Heart left ventricle (tissue), 16 donors: Measurements from ENCODE around the gene ADAMTSL1. TPM values are rescaled to one million over a fixed set of nuclear protein-coding genes. Genes with fewer than 3 reads are reported as not detected.

ENCODE experiments used
- ATAC-seq, 4 donors: fragments of 200-7000 bp; cut with Tn5 transposase; one replicate each; pipeline ENCODE4 v1.9.1; 2020 to 2022; ENCODE audit warnings: moderate library complexity in 4 of 4, mild to moderate bottlenecking in 3 of 4, moderate number of reproducible peaks in 1 of 4
- DNase-seq, 5 donors: peaks; one replicate each; pipeline ENCODE4 v3.0.0-alpha.2; 2020
- H3K27ac ChIP-seq, 12 donors: fragments of 200-600 bp; sonication (generic) in 4 of 12; one replicate each; pipeline versions ENCODE4 v1.5.0 to v1.8.0; 2016 to 2022; ENCODE audit warnings: mild to moderate bottlenecking in 2 of 12
- H3K27me3 ChIP-seq, 9 donors: fragments of 200-600 bp; sonication (generic) in 2 of 9; one replicate each; pipeline versions ENCODE4 v1.5.1 to v1.8.0; 2016 to 2022; ENCODE audit warnings: mild to moderate bottlenecking in 3 of 9
- H3K36me3 ChIP-seq, 9 donors: fragments of 200-600 bp; sonication (generic) in 2 of 9; one replicate each; pipeline versions ENCODE4 v1.5.0 to v1.8.0; 2018 to 2022; ENCODE audit warnings: mild to moderate bottlenecking in 2 of 9
- H3K4me1 ChIP-seq, 12 donors: fragments of 200-600 bp; sonication (generic) in 4 of 12; one replicate each; pipeline versions ENCODE4 v1.5.0 to v1.8.0; 2016 to 2022; ENCODE audit warnings: mild to moderate bottlenecking in 3 of 12
- H3K4me3 ChIP-seq, 12 donors: fragments of 200-600 bp; sonication (generic) in 4 of 12; one replicate each; pipeline versions ENCODE4 v1.5.0 to v1.8.0; 2017 to 2022; ENCODE audit warnings: mild to moderate bottlenecking in 9 of 12, moderate library complexity in 4 of 12
- H3K9me3 ChIP-seq, 12 donors: fragments of 200-600 bp; sonication (generic) in 4 of 12; one replicate each; pipeline versions ENCODE4 v1.5.0 to v1.8.0; 2016 to 2022; ENCODE audit warnings: mild to moderate bottlenecking in 1 of 12
- POLR2A ChIP-seq, 2 donors: fragments of 450-650 bp; IDR thresholded peaks; one replicate each; pipeline ENCODE4 v1.6.1; 2017; ENCODE audit warnings: antibody characterized with exemption in 2 of 2, mild to moderate bottlenecking in 2 of 2, moderate library complexity in 2 of 2
- WGBS, 4 donors: extraction: QIAGEN DNeasy Blood & Tissue Kit in 2 of 4; methylation state at CpG; one replicate each; pipeline versions ENCODE4 v1.1.5 to v1.1.7; 2013 to 2018; 5-methylcytosine and 5-hydroxymethylcytosine counted together
- intact Hi-C, 10 donors: fragments of 100-400 bp; cut with DNase I; formaldehyde crosslinking; loops; one replicate each; pipeline versions ENCODE4 v1.11.1 to v1.14.2; 2022
- polyA plus RNA-seq, 2 donors: library from polyadenylated mRNA; stranded (reverse); fragments of 200-250 nt; gene quantifications; one replicate each; pipeline ENCODE4 v1.2.3, GENCODE V29; 2013
- total RNA-seq, 9 donors: library from RNA; depleted of rRNA in 2 of 9; stranded (reverse); fragments of >200 nt in 2 of 9; fragmentation: NEBNext Ultra II Directional in 3 of 9; extraction: Animal tissue kit (Norgen Biotek cat#: 25700) in 3 of 9; gene quantifications; one replicate each; pipeline versions ENCODE4 v1.1.0 to v1.2.4, GENCODE V29; 2016 to 2023
- TF ChIP-seq, protein P1 (sequence below), 12 donors: fragments of 200-600 bp; sonication (generic) in 4 of 12; IDR thresholded peaks; one replicate each; pipeline versions ENCODE4 v1.5.0 to v1.8.0; 2018 to 2022; ENCODE audit warnings: antibody characterized with exemption in 12 of 12, mild to moderate bottlenecking in 5 of 12
- donor health status: ischemic (EF 13 %, LVEDD 7.1; RV severe dilation, severe dysfunction).
- donor health status: healthy with polysubstance abuse.
- donor health status: DM: no; HTN: yes; CAD: no.
- donor health status: DM: no; HTN: no; CAD: no.
- donor health status: ischemic (EF 25% LVEDD 6.9; RV normal size, moderate dysfunction).
- donor health status: ischemic (EF 25% LVEDD 5.7; RV mildly dilated, moderate dysfunction).
- donor health status: healthy.
- donor health status: DM: yes; HTN: yes; CAD: no.
- donor health status: ischemic (EF 35%, LVEDD 5.7; RV mildly dilated, moderate dysfunction).
- donor health status: nonischemic (EF 11% LVEDD 7.7; RV severe dilation, severe dysfunction).
- donor health status: DM: yes; HTN: yes; CAD: no.
- donor health status: PGD.
- donor health status: ischemic (EF 29% LVEDD 5.4; RV normal size, mild dysfunction).
- donor health status: nonischemic (EF 23%, LVEDD 6.1; RV moderate dilation, normal function).

Gene ADAMTSL1
- total and polyA plus RNA-seq, 11 donors: 0.46 to 4.7 (median 1.1) TPM

DNA sequence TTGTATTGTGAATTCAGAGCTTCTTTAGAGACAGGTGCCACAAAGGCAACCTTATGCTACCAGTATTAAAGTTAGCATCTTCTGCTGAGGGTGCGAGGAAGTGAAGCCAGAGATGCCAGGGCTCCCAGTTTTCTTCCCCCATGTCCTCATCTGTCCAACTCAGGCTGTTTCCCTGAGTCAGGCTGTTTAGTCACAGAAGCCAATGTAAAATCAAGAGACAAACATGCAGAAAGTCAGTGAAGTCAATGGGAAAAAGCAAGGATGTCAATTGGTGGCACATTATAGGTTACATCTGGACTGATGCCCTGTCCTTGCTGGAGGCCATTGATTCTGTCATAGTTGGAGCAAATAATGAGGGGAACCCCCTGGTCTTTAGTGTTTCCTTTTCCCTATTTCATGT lies 390.6 kb downstream of the ADAMTSL1 start:
- TF ChIP-seq, protein P1, sequence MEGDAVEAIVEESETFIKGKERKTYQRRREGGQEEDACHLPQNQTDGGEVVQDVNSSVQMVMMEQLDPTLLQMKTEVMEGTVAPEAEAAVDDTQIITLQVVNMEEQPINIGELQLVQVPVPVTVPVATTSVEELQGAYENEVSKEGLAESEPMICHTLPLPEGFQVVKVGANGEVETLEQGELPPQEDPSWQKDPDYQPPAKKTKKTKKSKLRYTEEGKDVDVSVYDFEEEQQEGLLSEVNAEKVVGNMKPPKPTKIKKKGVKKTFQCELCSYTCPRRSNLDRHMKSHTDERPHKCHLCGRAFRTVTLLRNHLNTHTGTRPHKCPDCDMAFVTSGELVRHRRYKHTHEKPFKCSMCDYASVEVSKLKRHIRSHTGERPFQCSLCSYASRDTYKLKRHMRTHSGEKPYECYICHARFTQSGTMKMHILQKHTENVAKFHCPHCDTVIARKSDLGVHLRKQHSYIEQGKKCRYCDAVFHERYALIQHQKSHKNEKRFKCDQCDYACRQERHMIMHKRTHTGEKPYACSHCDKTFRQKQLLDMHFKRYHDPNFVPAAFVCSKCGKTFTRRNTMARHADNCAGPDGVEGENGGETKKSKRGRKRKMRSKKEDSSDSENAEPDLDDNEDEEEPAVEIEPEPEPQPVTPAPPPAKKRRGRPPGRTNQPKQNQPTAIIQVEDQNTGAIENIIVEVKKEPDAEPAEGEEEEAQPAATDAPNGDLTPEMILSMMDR (IDR thresholded peaks at IDR 0.05): no peak
- TF ChIP-seq POLR2A (IDR thresholded peaks at IDR 0.05): no peak
- ATAC-seq (no peak), DNase-seq (no peak)
- Histone ChIP-seq H3K9me3 (peaks cover 0 to 12% (median 4%) of the 10 kb centered on the region in 12 donors), H3K27me3 (no peaks in the 10 kb centered on the region), H3K4me1 (peaks cover 0 to 26% (median 14%) of the 10 kb centered on the region in 12 donors), H3K36me3 (no peaks in the 10 kb centered on the region), H3K27ac (no peak overlapping the region), H3K4me3 (no peak overlapping the region)
- WGBS, 4 donors: 85 to 100% (median 97%) methylated on average over 1 of the region's 1 CpG
- intact Hi-C loops: loop anchor here in 4 of 10 donors (5.0 to 10.0 kb wide), 6 partner anchors 60 to 610 kb away; no protein-coding TSS in a partner anchor

DNA sequence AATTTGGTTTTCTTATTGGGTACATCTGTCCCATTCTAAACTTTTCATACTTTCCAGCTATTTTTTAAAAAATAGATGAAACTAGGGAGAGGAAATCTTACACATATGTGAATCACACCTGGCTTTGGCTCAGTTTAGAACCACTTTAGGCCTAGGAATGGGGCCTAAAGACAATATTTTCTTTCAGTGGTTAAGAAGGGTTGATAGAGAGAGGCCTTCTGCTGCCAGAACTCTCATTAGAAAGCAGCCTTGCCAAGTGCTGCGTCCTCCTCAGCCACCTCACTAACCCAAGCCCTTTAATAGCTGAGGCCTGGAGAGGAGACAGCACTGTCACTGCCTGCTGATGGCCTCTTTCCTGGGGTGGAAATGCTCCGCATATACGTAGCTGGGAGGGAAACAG lies 391.6 kb downstream of the ADAMTSL1 start:
- Histone ChIP-seq H3K4me1 (peaks cover 0 to 25% (median 14%) of the 10 kb centered on the region in 12 donors), H3K27ac (no peak overlapping the region), H3K27me3 (no peaks in the 10 kb centered on the region), H3K36me3 (no peaks in the 10 kb centered on the region), H3K9me3 (peaks cover 0 to 22% (median 10%) of the 10 kb centered on the region in 12 donors), H3K4me3 (no peak overlapping the region)
- 78 to 87% (median 85%) methylated on average over 3 of the region's 3 CpGs for WGBS, 4 donors
- intact Hi-C loops: loop anchor here in 4 of 10 donors (10.0 kb wide), 5 partner anchors 59 to 611 kb away; no protein-coding TSS in a partner anchor
- ATAC-seq (no peak), DNase-seq (no peak)
- TF ChIP-seq, protein P1 (IDR thresholded peaks at IDR 0.05): no peak
- no peak for TF ChIP-seq POLR2A (IDR thresholded peaks at IDR 0.05)

DNA sequence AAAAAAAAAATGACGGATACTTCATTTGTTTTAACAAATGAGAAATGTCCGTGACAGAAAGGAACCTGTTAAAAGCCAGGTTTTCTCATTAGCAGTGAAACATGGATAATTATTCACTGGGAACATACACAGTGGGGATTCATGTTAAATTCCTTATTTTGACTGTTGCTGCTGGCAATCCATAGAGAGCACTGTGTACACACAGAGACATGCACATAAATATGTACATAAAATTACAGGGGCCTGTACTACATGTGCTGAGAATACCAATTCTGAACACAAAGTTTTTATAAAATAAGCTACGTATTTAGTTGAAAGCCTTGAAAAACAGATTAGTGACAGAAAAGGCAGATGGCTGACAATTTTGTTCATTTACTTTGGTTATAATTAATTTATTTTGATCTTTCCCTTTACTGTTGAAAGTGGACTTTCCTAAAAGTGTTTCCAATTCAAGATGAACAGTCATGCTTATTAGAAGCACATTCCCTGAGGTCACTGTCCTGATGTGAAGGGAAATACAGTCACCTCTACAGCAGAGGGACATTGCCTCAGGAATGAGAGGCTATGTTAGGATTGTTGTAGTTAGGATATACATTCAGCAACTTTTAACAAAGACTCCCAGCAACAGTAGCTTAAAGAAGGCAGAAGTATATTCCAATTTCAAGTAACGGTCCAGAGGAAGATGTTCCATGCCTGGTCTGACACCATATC lies 392.3 kb downstream of the ADAMTSL1 start:
- TF ChIP-seq, protein P1 (IDR thresholded peaks at IDR 0.05): no peak
- TF ChIP-seq POLR2A (IDR thresholded peaks at IDR 0.05): no peak
- no peaks in the 10 kb centered on the region for H3K27me3 ChIP-seq
- intact Hi-C loops: loop anchor here in 4 of 10 donors (10.0 kb wide), 5 partner anchors 59 to 611 kb away; no protein-coding TSS in a partner anchor
- no peak for DNase-seq
- 87 to 100% (median 92%) methylated on average over 4 of the region's 4 CpGs for WGBS, 4 donors
- H3K4me3 ChIP-seq: no peak overlapping the region
- H3K36me3 ChIP-seq: no peaks in the 10 kb centered on the region
- peaks cover 0 to 26% (median 10%) of the 10 kb centered on the region in 12 donors for H3K9me3 ChIP-seq
- H3K4me1 ChIP-seq: peaks cover 0 to 18% (median 11%) of the 10 kb centered on the region in 12 donors
- no peak for ATAC-seq
- H3K27ac ChIP-seq: no peak overlapping the region

DNA sequence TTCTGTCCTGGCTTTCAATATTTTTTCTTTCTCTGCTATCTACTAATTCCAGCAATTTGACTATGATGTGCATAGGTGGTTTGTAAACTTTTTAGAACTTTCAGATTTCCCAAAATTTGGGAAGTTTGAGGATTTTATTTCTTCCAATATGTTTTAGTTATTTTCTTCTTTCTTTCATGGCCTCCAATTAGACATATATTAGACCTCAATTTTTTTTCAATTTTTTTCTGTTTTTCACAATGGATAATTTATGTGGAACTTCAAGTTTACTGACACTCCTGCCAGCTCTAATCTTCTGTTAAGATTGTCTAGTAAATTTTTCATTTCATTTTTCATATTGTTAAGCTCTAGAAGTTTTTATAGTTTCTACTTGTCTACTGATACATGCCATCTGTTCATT lies 395.8 kb downstream of the ADAMTSL1 start:
- no peak for DNase-seq
- Histone ChIP-seq H3K27ac (no peak overlapping the region), H3K4me1 (no peaks in the 10 kb centered on the region), H3K9me3 (peaks cover 0 to 26% (median 10%) of the 10 kb centered on the region in 12 donors), H3K36me3 (no peaks in the 10 kb centered on the region), H3K27me3 (no peaks in the 10 kb centered on the region), H3K4me3 (no peak overlapping the region)
- ATAC-seq: no peak
- no peak for TF ChIP-seq POLR2A (IDR thresholded peaks at IDR 0.05)
- TF ChIP-seq, protein P1 (IDR thresholded peaks at IDR 0.05): no peak
- intact Hi-C loops: loop anchor here in 4 of 10 donors (10.0 kb wide), 5 partner anchors 55 to 615 kb away; no protein-coding TSS in a partner anchor
